Measurements from ENCODE around the gene IL19.

IL19 gene

GRCh38 chr1:206770531-206771337, at the start of gene IL19:
Gene IL19 (plus strand): TSS chr1:206770773. CDS start chr1:206836663, 65,890 bp downstream.
- DNase-seq, result no peak

- no peak for DNase-seq
Measured at GRCh38 chr1:206721454-206721853, 49.1 kb upstream of the IL19 start.

GRCh38 chr1:206722751-206723461, 47.7 kb upstream of the IL19 start:
- DNase-seq, result no peak

- no peak for DNase-seq
Measured at GRCh38 chr1:206723462-206723804, 47.1 kb upstream of the IL19 start.

GRCh38 chr1:206723805-206724472, 46.6 kb upstream of the IL19 start:
- no peak for DNase-seq

GRCh38 chr1:206725109-206725963, 45.2 kb upstream of the IL19 start:
- no peak for DNase-seq

- DNase-seq, result no peak
Measured at GRCh38 chr1:206727981-206728696, 42.4 kb upstream of the IL19 start.

- DNase-seq, result no peak
Measured at GRCh38 chr1:206728697-206728987, 41.9 kb upstream of the IL19 start.

GRCh38 chr1:206729050-206729449, 41.5 kb upstream of the IL19 start:
- no peak for DNase-seq

GRCh38 chr1:206729507-206729906, 41.1 kb upstream of the IL19 start:
- no peak for DNase-seq

GRCh38 chr1:206732508-206732907, 38.1 kb upstream of the IL19 start:
- no peak for DNase-seq

- no peak for DNase-seq
Measured at GRCh38 chr1:206732992-206733391, 37.6 kb upstream of the IL19 start.

GRCh38 chr1:206734499-206735142, 36.0 kb upstream of the IL19 start:
- DNase-seq, result no peak

- DNase-seq, result no peak
Measured at GRCh38 chr1:206735553-206736031, 35.0 kb upstream of the IL19 start.

GRCh38 chr1:206736878-206737728, 33.5 kb upstream of the IL19 start:
- DNase-seq, result no peak

- DNase-seq, result no peak
Measured at GRCh38 chr1:206737729-206738201, 32.8 kb upstream of the IL19 start.

GRCh38 chr1:206738370-206739366, 31.9 kb upstream of the IL19 start:
- DNase-seq, result no peak

GRCh38 chr1:206739411-206740076, 31.0 kb upstream of the IL19 start:
- no peak for DNase-seq

Measured in NCI-H2107 (cell line).